Measurements from ENCODE around the gene SMCO2. TPM values are rescaled to one million over a fixed set of nuclear protein-coding genes. Genes with fewer than 3 reads are reported as not detected.

The SMCO2 gene
- total RNA-seq, 1 donor from 2014 or later = 0.47 TPM

DNA sequence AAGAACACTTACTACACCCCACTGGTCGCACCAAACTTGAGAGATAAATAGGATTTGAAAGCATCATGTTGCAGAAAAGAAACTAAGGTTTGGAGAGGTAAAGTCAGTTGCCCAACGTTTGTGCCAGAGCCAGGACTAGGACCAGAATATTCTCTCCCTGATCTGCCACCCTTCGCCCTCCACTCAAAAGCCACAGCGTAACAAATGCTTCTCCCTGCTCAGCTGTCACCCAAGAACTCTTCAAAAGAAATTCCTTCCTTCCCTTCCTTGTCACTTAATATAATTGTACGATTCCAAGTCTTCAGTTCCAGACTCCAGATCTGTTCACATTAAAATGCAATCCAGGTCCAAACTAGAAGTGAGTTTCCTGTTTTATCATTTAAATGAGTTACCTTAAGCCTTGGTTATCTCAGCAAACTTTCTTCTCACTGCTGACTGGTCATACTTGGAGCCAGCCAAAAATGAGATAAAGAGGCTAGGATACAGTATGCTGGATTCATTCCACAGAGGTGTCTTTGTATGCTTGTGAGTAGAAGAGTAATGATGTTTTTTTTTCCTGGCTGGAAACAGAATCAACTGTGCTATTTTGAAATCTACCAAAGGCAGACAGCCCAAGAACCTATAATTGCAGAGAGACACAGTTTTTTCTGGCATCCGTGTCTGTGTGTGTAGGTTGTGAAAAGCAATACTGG, 64.6 kb downstream of the SMCO2 start:
- DNase-seq (no peak), ATAC-seq (no peak)
- no peak overlapping the region for H3K27ac ChIP-seq
- peaks cover 7% of the 10 kb centered on the region for H3K4me1 ChIP-seq
- no peaks in the 10 kb centered on the region for H3K36me3 ChIP-seq
- H3K4me3 ChIP-seq = no peak overlapping the region
- TF ChIP-seq, protein P1, sequence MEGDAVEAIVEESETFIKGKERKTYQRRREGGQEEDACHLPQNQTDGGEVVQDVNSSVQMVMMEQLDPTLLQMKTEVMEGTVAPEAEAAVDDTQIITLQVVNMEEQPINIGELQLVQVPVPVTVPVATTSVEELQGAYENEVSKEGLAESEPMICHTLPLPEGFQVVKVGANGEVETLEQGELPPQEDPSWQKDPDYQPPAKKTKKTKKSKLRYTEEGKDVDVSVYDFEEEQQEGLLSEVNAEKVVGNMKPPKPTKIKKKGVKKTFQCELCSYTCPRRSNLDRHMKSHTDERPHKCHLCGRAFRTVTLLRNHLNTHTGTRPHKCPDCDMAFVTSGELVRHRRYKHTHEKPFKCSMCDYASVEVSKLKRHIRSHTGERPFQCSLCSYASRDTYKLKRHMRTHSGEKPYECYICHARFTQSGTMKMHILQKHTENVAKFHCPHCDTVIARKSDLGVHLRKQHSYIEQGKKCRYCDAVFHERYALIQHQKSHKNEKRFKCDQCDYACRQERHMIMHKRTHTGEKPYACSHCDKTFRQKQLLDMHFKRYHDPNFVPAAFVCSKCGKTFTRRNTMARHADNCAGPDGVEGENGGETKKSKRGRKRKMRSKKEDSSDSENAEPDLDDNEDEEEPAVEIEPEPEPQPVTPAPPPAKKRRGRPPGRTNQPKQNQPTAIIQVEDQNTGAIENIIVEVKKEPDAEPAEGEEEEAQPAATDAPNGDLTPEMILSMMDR (IDR thresholded peaks at IDR 0.05) = no peak
- intact Hi-C loops (cut with DNase I) = no loop called here
- no peaks in the 10 kb centered on the region for H3K27me3 ChIP-seq (ENCODE audit: low read depth)
- no peaks in the 10 kb centered on the region for H3K9me3 ChIP-seq

DNA sequence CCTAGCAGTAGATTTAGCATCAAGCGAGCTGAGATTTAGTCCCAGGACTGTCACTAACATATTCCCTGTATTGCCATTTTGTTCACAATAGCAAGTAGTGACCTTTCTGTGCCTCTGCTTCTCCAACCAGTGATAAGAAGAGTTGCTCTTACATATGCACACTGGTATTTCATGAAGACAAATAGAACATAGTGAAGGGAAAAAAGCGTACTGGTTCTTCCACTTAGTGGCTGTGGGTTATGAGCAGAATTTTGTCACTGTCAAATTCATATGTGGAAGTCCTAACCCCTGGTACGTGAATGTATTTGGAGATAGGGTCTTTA, 65.1 kb downstream of the SMCO2 start:
- Histone ChIP-seq H3K36me3 (no peaks in the 10 kb centered on the region), H3K27ac (no peak overlapping the region), H3K4me1 (peaks cover 7% of the 10 kb centered on the region), H3K9me3 (no peaks in the 10 kb centered on the region), H3K4me3 (no peak overlapping the region), H3K27me3 (ENCODE audit: low read depth) (no peaks in the 10 kb centered on the region)
- ATAC-seq (peak in 1 of 2 donors; percentile 39), DNase-seq (no peak)
- TF ChIP-seq, protein P1 (IDR thresholded peaks at IDR 0.05) = no peak
- intact Hi-C loops (cut with DNase I) = no loop called here

DNA sequence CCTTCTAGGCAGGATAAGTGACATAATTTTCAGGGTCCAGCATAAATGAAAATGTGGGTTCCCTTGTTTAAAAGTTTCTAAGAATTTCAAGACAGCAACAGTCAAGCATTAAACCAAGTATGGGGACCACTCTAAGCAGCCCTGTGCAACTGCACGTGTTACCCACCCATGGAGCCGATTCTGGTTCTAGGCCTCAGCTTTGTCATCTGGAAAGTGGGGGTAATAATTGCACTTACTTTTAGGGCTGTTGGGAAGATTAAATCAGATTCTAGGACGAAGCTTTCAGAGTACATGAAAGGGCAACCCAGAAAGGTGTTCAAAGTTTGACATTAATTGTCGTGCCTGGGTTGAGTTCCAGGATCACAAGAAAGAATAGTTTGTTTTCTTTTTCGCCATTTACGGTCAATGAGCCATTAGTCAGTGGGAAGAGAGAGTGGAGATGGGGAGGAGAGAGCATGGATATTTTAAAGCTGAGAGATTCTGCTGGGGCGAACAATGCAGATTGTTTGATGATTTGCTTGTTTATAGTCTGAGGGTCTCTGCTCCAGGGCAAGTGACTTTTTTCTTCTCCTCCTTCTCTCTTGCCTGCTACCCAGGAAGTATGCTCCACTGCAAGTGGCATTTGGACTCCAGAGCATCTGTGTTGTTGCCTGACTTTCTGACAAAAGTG, 66.8 kb downstream of the SMCO2 start:
- H3K9me3 ChIP-seq = no peaks in the 10 kb centered on the region
- peaks cover 7% of the 10 kb centered on the region for H3K4me1 ChIP-seq
- no peaks in the 10 kb centered on the region for H3K27me3 ChIP-seq (ENCODE audit: low read depth)
- intact Hi-C loops (cut with DNase I) = no loop called here
- H3K36me3 ChIP-seq = no peaks in the 10 kb centered on the region
- ATAC-seq (no peak), DNase-seq (no peak)
- no peak overlapping the region for H3K4me3 ChIP-seq
- H3K27ac ChIP-seq = no peak overlapping the region
- TF ChIP-seq, protein P1 (IDR thresholded peaks at IDR 0.05) = no peak

DNA sequence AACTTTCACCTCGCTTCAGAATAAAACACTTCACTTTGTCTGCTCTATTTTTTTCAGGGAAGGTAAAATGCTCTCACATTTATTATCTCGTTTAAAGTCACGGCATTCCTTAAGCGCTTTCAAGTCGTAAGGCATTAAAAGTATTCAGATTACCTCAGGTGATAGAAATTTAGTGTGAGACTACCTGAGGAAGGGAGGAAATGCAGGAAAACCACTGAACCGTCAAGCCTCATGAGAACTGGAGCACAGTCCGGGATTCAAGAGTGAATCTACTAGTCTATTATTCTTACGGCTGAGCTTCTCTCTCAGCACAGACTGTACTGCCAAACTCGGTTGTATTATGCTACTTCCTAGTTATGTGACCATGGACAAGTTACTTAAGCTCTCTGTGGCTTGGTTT, 69.1 kb downstream of the SMCO2 start:
- ATAC-seq (peak; percentile 69 to 87), DNase-seq (no peak)
- TF ChIP-seq, protein P1 (IDR thresholded peaks at IDR 0.05) = no peak
- H3K36me3 ChIP-seq = no peaks in the 10 kb centered on the region
- no peak overlapping the region for H3K4me3 ChIP-seq
- H3K27ac ChIP-seq = no peak overlapping the region
- no peaks in the 10 kb centered on the region for H3K27me3 ChIP-seq (ENCODE audit: low read depth)
- H3K9me3 ChIP-seq = no peaks in the 10 kb centered on the region
- peaks cover 14% of the 10 kb centered on the region for H3K4me1 ChIP-seq
- intact Hi-C loops (cut with DNase I) = no loop called here

DNA sequence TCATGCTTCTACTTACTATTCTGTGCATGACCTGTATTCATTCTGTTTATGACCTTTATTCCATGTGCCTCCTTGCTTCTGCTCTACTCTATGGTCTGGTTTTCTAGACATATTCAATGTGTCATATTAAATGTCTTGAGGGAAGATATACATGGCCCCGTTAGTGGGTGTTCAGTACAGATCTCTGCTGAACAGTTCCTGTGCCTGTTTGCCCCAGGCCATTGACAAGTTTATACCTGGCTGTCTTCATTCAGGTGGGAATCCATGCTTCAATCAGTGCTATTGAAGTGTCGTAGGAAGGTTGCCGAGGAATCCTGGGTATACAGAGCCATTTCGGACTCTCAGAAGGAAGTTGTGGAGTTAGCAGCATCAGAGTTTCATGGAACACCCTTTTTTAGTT, 70.1 kb downstream of the SMCO2 start:
- Histone ChIP-seq H3K36me3 (no peaks in the 10 kb centered on the region), H3K27me3 (ENCODE audit: low read depth) (no peaks in the 10 kb centered on the region), H3K9me3 (no peaks in the 10 kb centered on the region), H3K4me3 (no peak overlapping the region), H3K4me1 (peaks cover 16% of the 10 kb centered on the region), H3K27ac (no peak overlapping the region)
- no peak for ATAC-seq
- TF ChIP-seq, protein P1 (IDR thresholded peaks at IDR 0.05) = no peak
- intact Hi-C loops (cut with DNase I) = no loop called here
- no peak for DNase-seq

Data from lower lobe of right lung (tissue), 2 donors.